SK-N-MC (cell line): ENCODE data around the gene INS.

Experiments
- EZH2 ChIP-seq: fragments of 200-600 bp; sonication (generic); IDR thresholded peaks from one replicate; pipeline ENCODE4 v1.6.1; 2017; ENCODE audit warnings: antibody characterized with exemption
- POLR2AphosphoS5 ChIP-seq: IDR thresholded peaks from 2 replicates; pipeline ENCODE4 v1.6.1; 2012; ENCODE audit warnings: mild to moderate bottlenecking, low read depth, low read length, borderline replicate concordance

GRCh38 chr11:2131371-2132236, 29.4 kb downstream of the INS start:
- TF ChIP-seq EZH2: no peak
- TF ChIP-seq POLR2AphosphoS5: no peak
